Adipose tissue (tissue), 3 donors: ENCODE data around the gene FZD7. TPM values are rescaled to one million over a fixed set of nuclear protein-coding genes. Genes with fewer than 3 reads are reported as not detected.

Experiments
- H3K27ac ChIP-seq: one replicate; pipeline ENCODE4 v1.5.1; 2013; ENCODE audit warnings: low read depth, low read length
- WGBS, 3 donors: extraction: QIAGEN DNeasy Blood & Tissue Kit; methylation state at CpG; one replicate each; pipeline ENCODE4 v1.1.7; 2013; 5-methylcytosine and 5-hydroxymethylcytosine counted together
- polyA plus RNA-seq, 3 donors: library from polyadenylated mRNA; stranded (reverse); fragments of 200-250 nt; gene quantifications; one replicate each; pipeline ENCODE4 v1.2.3, GENCODE V29; 2013
- donor health status: healthy with polysubstance abuse.
- donor health status: Bipolar disorder and iron deficiency.
- donor health status: healthy.

The FZD7 gene
- polyA plus RNA-seq, 3 donors, result 1.6 to 5.2 (median 3.7) TPM

GRCh38 chr2:202007983-202008354 lies 25.7 kb upstream of the FZD7 start:
- H3K27ac ChIP-seq, result no peak overlapping the region
- 70 to 100% (median 85%) methylated on average over 2 of the region's 2 CpGs for WGBS, 3 donors

DNA sequence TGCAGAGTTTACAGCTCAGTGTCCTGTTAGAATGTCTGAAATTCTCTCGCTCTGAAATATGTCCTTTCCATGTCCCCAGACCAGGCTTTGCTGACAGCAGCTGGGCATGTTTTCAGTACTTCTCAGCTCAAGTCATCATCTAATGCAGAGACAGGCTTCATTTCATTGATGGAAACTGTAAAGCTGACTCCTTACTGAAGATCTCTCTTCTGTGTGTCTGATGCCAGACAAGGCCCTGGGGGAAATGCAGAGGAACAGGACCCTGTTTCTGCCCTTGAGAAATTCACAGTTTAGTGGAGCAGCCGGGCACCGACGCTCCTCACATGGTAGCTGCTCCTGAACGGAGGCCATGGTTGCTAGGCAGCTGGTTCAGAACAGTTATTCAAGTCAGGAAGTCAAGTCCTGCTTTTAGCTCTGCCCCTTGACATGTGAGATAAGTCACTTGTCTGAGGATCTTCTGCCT lies 24.6 kb upstream of the FZD7 start:
- 53 to 74% (median 66%) methylated on average over 5 of the region's 5 CpGs for WGBS, 3 donors
- H3K27ac ChIP-seq, result no peak overlapping the region

DNA sequence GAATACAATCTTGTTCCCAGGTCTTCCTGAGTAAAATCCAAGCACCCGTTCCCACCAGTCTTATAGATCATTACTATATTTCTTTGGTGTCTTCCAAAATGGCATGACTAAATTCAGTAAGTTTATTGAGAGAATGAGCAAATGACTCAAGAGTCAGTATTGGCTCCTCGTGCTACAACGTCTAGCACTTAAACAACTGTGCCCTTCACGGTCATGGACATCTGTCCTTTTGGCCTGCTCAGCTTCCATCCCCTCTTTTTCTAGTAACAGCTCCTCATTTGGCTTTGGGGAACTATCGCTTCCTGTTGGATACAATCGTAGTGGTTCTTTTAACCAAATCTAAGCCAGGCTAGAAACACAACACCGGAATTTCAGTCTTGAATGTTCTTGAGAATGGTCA lies 24.1 kb upstream of the FZD7 start:
- 86 to 88% (median 87%) methylated on average over 7 of the region's 7 CpGs for WGBS, 3 donors
- no peak overlapping the region for H3K27ac ChIP-seq

GRCh38 chr2:202014318-202014717 lies 19.3 kb upstream of the FZD7 start:
- 46 to 58% (median 53%) methylated on average over 6 of the region's 6 CpGs for WGBS, 3 donors
- H3K27ac ChIP-seq, result no peak overlapping the region

GRCh38 chr2:202014759-202015211 lies 18.9 kb upstream of the FZD7 start:
- no peak overlapping the region for H3K27ac ChIP-seq
- 35 to 64% (median 49%) methylated on average over 9 of the region's 9 CpGs for WGBS, 3 donors

DNA sequence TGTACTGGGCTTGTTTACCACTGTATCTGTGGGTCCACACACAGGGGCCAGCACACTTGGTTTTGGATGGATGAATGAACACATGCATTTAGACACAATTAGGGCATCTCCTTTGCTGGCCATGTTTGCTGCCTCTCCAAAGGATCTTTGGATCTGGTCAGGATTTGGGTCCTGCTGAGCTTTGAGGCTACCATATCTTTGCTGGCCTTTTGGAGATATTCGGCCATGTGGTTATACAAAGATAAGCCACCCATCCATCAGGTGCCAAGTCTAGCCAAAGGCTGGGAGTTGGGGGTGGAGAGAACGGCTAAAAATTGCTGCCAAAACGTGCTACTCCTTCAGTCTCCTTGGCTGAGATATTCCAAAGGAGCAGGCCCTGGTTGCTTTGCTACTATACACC lies 18.2 kb upstream of the FZD7 start:
- no peak overlapping the region for H3K27ac ChIP-seq
- 70 to 74% (median 73%) methylated on average over 3 of the region's 3 CpGs for WGBS, 3 donors

DNA sequence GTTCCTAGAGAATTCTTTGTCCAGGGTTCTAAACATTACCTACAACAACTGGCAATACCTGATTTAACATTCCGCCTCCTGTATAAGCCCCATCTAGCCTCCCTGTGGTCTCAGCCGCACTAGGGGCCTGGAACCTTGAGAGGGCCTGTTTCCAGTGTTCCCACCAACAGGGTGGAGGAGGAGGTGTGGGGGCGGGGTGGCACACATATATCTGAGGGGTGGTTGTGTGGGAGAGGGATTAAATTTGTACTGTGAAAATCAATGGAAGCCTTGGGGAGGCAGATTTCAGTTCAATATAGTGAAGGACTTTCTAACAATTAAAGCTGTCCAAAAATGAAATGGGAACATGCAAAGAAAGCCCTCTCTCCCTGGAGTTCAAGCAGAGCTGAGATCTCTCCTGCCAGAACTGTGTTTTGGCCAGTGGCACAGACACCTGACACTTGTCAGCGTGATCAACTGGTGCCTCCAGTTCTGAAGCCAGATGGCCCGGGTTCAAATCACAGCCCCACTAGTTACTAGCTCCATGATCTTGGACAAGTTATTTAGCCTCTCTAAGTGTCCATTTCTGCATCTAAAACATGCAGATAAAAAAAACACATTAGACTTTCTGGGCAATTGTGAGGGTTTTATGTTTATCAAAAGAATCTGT lies 17.0 kb upstream of the FZD7 start:
- WGBS, 3 donors, result 77 to 84% (median 78%) methylated on average over 5 of the region's 5 CpGs
- H3K27ac ChIP-seq, result no peak overlapping the region

GRCh38 chr2:202017940-202018339 lies 15.7 kb upstream of the FZD7 start:
- no peak overlapping the region for H3K27ac ChIP-seq

GRCh38 chr2:202018950-202019349 lies 14.7 kb upstream of the FZD7 start:
- 41 to 63% (median 45%) methylated on average over 2 of the region's 2 CpGs for WGBS, 3 donors
- H3K27ac ChIP-seq, result no peak overlapping the region

DNA sequence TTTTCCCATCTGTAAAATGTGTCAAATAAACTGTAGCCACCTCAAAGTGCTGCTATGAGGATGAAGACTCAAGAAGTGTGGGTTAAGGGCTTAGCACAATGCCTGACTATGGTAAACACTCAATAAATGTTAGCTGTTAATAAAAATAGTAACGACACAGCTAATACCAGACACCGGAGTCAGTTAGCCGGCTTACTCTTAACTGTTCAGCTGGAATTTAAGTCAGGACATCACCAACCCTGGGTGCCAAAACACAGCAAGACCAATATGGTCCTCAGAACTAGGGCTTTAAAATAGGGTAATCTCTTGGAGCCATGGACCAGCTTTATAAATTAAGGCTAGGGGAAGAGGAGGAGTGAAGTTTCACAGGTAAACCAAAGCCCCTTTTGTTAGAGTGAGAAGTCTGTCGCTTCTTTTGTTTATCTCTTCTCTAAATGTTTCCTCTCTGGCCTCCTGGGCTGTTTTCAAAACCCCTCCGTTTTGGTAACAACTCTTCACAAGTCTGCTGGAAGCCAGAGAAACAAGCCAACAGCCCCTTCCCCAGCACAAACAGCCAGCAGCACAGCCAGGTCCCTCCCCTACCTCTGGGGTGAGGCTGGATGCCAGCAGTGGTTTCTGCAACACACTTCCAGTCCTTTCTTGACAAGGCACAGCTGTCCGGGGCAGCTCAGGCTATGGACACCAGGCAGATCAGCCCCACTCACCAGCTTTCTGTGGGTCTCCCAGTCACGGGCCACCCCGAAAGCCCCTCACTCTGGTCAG lies 13.8 kb upstream of the FZD7 start:
- WGBS, 3 donors, result 69 to 71% (median 70%) methylated on average over 8 of the region's 8 CpGs
- no peak overlapping the region for H3K27ac ChIP-seq

DNA sequence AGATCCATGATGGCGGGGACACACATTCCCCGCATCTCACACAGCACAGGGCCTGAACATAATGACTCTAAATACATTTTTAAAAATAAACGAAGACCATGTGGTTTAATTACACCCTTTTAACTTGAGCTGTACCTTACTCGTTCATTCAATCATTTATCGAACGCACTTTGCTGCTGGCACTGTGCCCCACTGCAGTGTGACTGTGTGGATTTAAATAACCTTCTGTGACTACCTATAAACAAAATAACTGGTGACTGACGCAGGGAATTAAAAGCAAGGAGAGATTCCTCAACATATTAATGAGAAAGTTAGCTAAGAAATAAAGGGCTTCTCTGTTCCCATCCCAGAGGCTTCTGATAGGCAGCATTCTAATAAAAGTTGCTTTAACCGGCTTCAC lies 10.9 kb upstream of the FZD7 start:
- H3K27ac ChIP-seq, result no peak overlapping the region
- 49 to 88% (median 85%) methylated on average over 8 of the region's 8 CpGs for WGBS, 3 donors

DNA sequence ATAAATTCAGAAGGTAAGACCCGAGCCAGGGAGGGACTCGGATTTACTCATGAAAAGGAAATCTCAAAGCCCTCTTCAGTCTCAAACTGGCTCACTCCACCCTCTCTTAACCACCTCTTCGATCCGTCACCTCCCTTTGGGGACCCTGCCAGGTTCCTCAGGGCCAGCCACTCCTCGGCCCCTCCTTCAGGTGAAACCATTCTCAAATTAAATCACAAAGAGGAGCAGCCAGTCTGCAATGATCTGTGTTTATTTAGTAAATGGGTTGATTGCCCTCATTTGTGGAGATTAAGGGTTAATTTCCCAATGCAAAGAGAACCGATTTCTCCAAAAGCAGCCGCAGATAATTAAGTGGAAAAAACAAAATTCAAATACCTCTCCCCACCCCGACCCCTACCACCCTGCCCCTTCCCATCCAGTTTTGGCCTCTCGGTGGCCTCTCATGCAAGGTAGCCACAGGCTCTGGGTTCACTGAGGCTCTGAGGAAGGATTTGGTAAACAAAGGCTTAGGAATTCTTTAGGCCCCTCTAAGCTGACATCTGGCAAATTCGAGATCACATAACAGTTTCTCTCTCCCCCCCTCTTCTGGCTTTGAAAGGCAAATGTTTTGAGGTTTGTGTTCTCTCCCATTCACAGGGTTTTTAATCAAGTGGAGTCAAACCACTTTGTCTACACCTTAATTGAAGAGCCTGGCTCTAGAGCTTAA lies 10.3 kb upstream of the FZD7 start:
- WGBS, 3 donors, result 48 to 77% (median 71%) methylated on average over 10 of the region's 10 CpGs
- H3K27ac ChIP-seq, result no peak overlapping the region

DNA sequence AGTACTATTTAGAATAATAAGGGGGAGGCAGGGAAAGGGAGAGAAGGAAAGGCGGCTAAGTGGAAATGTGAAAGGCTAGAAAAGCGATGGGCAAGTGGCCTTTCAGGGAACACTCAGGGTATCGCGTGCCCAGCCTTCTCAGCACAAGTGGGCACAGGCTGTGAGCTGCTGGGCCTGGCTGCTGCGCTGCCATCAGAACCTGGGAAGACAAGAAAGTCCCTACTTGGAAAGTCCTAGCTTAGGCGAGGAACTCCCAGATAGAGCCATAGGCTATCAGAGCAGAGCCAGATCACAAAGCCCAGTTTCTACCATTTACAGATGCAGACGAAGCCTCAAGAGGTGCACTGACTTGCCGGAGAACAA lies 9.8 kb upstream of the FZD7 start:
- 92 to 96% (median 93%) methylated on average over 8 of the region's 8 CpGs for WGBS, 3 donors
- no peak overlapping the region for H3K27ac ChIP-seq

GRCh38 chr2:202024871-202025270 lies 8.8 kb upstream of the FZD7 start:
- WGBS, 3 donors, result 84 to 87% (median 85%) methylated on average over 9 of the region's 9 CpGs
- no peak overlapping the region for H3K27ac ChIP-seq

DNA sequence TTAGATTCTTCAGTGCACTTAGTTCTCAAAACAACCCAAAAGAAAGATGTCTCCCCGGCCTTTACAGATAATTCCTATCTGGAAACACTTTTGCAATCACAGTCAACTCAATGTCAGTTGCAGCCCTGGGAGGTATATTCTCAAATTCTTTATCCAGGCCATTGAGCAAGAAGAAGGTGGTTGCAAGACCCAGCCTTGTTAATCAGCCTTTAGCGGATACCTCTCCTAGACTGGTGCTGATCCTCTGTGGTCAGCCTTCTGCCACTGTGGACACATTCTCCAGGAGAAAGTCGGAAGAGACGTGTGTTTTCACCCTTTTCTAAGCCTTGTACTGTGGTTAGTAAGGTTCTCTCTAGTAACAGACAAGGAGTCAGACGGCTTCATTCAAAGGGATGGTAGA lies 7.8 kb upstream of the FZD7 start:
- no peak overlapping the region for H3K27ac ChIP-seq
- WGBS, 3 donors, result 82 to 93% (median 92%) methylated on average over 5 of the region's 5 CpGs

- 49 to 87% (median 86%) methylated on average over 5 of the region's 5 CpGs for WGBS, 3 donors
Measured at GRCh38 chr2:202026507-202026906, 7.1 kb upstream of the FZD7 start.

DNA sequence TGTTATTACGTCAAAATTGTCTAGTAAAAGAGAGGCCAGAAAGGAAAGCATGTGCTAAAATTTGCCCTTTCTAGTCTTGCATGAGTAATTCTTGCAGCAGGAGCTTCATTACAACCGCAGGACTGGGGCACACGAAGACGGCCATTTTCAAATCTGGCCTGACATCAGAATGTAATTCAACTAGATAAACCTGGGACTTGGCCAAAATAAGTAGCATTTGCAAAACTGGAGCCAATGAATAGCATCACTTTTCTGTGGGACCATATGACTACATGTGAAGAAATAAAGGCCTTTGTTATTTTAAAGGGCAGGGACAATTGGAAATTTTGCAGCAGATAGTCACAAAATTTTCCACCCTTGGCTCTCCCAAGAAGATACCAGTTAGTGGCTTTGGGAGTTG lies 3.0 kb upstream of the FZD7 start:
- 75 to 90% (median 81%) methylated on average over 4 of the region's 4 CpGs for WGBS, 3 donors
- no peak overlapping the region for H3K27ac ChIP-seq

More at GRCh38 chr2:202026507-202026906, 7.1 kb upstream of the FZD7 start:
- no peak overlapping the region for H3K27ac ChIP-seq

GRCh38 chr2:202031246-202031951 lies 2.3 kb upstream of the FZD7 start:
- WGBS, 3 donors, result 53 to 73% (median 54%) methylated on average over 4 of the region's 4 CpGs
- no peak overlapping the region for H3K27ac ChIP-seq

DNA sequence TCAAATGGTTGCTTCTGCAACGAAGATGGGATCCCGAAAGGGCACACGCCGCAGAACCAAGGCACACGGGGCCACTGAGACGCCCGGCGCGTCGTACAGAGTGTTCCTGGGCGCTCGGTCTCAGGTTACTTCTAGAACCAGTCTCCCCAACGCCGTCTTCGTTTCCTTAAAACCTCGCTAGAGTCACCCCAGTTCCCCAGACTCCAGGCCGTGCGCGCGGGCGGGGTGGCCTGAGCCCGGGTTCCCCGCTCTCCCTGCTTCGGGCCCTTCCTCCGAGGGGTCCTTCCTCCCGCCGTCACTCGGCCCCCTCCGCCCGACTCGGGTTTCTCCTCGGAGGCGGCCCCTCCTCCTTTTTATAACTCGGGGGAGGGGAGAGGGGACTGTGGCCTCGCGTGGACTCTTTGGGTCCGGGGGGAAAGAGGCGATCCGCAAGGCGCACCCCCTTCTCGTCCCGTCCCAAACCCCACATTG lies 774 bp upstream of the FZD7 start:
- no peak overlapping the region for H3K27ac ChIP-seq
- 0 to 2% (median 0%) methylated on average over 38 to 42 of the region's 42 CpGs for WGBS, 3 donors
